A549 treated with DMSO at 1 μM for 4 hours (cell line): ENCODE data around the gene IL3RA. TPM values are rescaled to one million over a fixed set of nuclear protein-coding genes. Genes with fewer than 3 reads are reported as not detected.

Experiments
- total RNA-seq: library from RNA; stranded (reverse); fragments of 200-300 nt; extraction: Qiagen RNA extraction; gene quantifications from 5 replicates; pipeline ENCODE4 v1.2.3, GENCODE V29; 2022; ENCODE audit warnings: low read depth

IL3RA gene
- 0.10 to 0.42 TPM (median 0.21 TPM) in 5 replicates for total RNA-seq

DNA sequence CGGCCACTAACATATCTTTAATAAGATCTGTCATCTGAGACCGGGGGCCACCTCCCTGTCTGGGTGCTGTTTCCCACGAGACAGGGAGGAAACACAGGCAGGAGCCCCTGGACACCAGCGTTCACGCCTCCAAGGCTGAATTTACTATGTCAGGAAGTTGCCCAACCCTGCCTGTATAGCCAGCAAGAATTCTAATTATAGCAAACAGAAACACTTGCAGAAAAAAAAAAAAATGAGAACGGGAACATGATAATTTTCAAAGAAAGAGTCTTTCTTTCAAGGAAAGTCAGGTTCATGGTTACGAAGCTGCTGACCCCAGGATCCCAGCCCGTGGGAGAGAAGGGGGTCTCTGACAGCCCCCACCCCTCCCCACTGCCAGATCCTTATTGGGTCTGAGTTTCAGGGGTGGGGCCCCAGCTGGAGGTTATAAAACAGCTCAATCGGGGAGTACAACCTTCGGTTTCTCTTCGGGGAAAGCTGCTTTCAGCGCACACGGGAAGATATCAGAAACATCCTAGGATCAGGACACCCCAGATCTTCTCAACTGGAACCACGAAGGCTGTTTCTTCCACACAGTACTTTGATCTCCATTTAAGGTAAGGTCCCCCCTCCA, at the start of gene IL3RA:
TSS of gene IL3RA (plus strand) at position 455 of the 613 bp plus-strand sequence. CDS start 4,981 bp downstream, outside the sequence.

GRCh38 chrX:1391707-1392375, 55.3 kb downstream of the IL3RA start, which contains the start of gene SLC25A6:
SLC25A6 (minus strand) TSS chrX:1392113; CDS start chrX:1392009, 104 bp downstream.

Other genes starting within 250 kb of the IL3RA start
- gene CRLF2, start 124.1 kb upstream of the IL3RA start, total RNA-seq = 1.4 to 1.8 TPM (median 1.8 TPM) in 5 replicates
- gene CSF2RA, start 68.0 kb upstream of the IL3RA start, total RNA-seq = 3.8 to 6.1 TPM (median 4.6 TPM) in 5 replicates
- 424 to 488 TPM (median 443 TPM) in 5 replicates for gene SLC25A6, start 55.3 kb downstream of the IL3RA start, total RNA-seq
- gene ASMTL, start 116.1 kb downstream of the IL3RA start, total RNA-seq = 16.9 to 20.6 TPM (median 19.6 TPM) in 5 replicates
- 0.02 TPM in 1 of 5 replicates, not detected in the others for gene P2RY8, start 200.4 kb downstream of the IL3RA start, total RNA-seq